A549 (cell line): ENCODE results near the gene RYR3.

Experiments
- EP300 ChIP-seq, 2 experiments: fragments of >200 bp; sonication (Bioruptor Twin); formaldehyde crosslinking; IDR thresholded peaks; 2 replicates in 1 of 2; 3 replicates in 1 of 2; pipeline ENCODE4 v1.6.1; 2016 to 2017
- GATA3 ChIP-seq: IDR thresholded peaks from 2 replicates; pipeline ENCODE4 v1.6.1; 2012; ENCODE audit warnings: borderline replicate concordance
- HOXA7 ChIP-seq: fragments of 250-450 bp; sonication (Bioruptor Pico); IDR thresholded peaks from 2 replicates; pipeline ENCODE4 v1.5.0; 2020; ENCODE audit warnings: mild to moderate bottlenecking, moderate library complexity
- KDM1A ChIP-seq: fragments of 200-600 bp; sonication (generic); IDR thresholded peaks from 2 replicates; pipeline ENCODE4 v1.6.1; 2016; ENCODE audit warnings: low read depth, mild to moderate bottlenecking
- MYC ChIP-seq: IDR thresholded peaks from 2 replicates; pipeline ENCODE4 v1.6.1; 2012; ENCODE audit warnings: mild to moderate bottlenecking, inconsistent platforms, low read length, improper control_type of control experiment, borderline replicate concordance
- RCOR1 ChIP-seq: fragments of 150-350 bp; IDR thresholded peaks from 2 replicates; pipeline ENCODE4 v1.6.1; 2014; ENCODE audit warnings: antibody characterized with exemption, low read length, low read depth
- SMC3 ChIP-seq: fragments of >200 bp; sonication (Bioruptor Twin); formaldehyde crosslinking; IDR thresholded peaks from 3 replicates; pipeline ENCODE4 v1.6.1; 2018; ENCODE audit warnings: inconsistent platforms
- ZNF302 ChIP-seq: fragments of 250-450 bp; sonication (Bioruptor Pico); IDR thresholded peaks from 2 replicates; pipeline ENCODE4 v1.9.0; 2021; ENCODE audit warnings: inconsistent platforms, mild to moderate bottlenecking, moderate library complexity
- TF ChIP-seq, protein P1 (sequence below): IDR thresholded peaks from 2 replicates; pipeline ENCODE4 v1.6.1; 2012
- TF ChIP-seq, protein P2 (sequence below): fragments of >200 bp; sonication (Bioruptor Twin); formaldehyde crosslinking; IDR thresholded peaks from 3 replicates; pipeline ENCODE4 v1.5.1; 2016
- TF ChIP-seq, protein P3 (sequence below): fragments of 200-600 bp; sonication (generic); IDR thresholded peaks from 2 replicates; pipeline ENCODE4 v1.6.1; 2016; ENCODE audit warnings: antibody characterized with exemption, mild to moderate bottlenecking, moderate library complexity

DNA sequence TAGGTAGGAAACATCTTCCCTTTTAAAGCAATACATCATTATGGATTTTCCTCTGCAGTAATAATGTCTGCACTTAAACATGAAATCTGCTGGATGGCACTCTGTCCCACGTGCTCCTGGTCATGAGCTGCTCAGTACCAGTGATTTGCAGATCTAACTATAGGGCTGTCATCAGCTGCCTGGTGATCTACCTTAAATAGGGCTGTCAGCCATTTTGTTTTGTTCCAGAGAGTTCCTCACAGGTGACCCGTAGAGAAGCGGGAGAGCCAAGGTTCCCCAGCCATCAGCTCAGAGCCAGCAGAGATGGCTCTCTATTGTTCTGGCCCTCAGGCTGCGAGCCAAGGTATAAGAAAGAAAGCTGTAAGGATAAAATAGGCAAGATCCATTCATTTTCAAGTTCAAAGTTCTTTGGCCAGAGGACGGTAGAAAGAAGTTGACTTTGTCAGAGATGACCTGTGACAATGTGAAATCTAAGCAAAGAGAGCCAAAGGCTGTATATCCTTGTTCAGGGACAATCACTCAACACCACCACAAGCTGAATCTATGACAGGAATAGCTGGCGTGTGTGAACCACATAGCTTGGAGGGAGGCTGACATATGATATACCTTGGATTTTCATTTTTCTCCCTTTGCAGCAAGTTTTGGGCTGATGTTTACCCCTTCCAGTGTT lies 156.5 kb downstream of the RYR3 start:
- TF ChIP-seq, protein P1, sequence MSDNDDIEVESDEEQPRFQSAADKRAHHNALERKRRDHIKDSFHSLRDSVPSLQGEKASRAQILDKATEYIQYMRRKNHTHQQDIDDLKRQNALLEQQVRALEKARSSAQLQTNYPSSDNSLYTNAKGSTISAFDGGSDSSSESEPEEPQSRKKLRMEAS: no peak
- TF ChIP-seq HOXA7 (CRISPR knock-in tag) (no peak), GATA3 (no peak), RCOR1 (no peak), ZNF302 (CRISPR knock-in tag) (no peak), KDM1A (no peak), MYC (no peak), SMC3 (no peak), EP300 (IDR thresholded peaks at IDR 0.05) (no peak)
- TF ChIP-seq, protein P2, sequence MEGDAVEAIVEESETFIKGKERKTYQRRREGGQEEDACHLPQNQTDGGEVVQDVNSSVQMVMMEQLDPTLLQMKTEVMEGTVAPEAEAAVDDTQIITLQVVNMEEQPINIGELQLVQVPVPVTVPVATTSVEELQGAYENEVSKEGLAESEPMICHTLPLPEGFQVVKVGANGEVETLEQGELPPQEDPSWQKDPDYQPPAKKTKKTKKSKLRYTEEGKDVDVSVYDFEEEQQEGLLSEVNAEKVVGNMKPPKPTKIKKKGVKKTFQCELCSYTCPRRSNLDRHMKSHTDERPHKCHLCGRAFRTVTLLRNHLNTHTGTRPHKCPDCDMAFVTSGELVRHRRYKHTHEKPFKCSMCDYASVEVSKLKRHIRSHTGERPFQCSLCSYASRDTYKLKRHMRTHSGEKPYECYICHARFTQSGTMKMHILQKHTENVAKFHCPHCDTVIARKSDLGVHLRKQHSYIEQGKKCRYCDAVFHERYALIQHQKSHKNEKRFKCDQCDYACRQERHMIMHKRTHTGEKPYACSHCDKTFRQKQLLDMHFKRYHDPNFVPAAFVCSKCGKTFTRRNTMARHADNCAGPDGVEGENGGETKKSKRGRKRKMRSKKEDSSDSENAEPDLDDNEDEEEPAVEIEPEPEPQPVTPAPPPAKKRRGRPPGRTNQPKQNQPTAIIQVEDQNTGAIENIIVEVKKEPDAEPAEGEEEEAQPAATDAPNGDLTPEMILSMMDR: no peak
- TF ChIP-seq, protein P3, sequence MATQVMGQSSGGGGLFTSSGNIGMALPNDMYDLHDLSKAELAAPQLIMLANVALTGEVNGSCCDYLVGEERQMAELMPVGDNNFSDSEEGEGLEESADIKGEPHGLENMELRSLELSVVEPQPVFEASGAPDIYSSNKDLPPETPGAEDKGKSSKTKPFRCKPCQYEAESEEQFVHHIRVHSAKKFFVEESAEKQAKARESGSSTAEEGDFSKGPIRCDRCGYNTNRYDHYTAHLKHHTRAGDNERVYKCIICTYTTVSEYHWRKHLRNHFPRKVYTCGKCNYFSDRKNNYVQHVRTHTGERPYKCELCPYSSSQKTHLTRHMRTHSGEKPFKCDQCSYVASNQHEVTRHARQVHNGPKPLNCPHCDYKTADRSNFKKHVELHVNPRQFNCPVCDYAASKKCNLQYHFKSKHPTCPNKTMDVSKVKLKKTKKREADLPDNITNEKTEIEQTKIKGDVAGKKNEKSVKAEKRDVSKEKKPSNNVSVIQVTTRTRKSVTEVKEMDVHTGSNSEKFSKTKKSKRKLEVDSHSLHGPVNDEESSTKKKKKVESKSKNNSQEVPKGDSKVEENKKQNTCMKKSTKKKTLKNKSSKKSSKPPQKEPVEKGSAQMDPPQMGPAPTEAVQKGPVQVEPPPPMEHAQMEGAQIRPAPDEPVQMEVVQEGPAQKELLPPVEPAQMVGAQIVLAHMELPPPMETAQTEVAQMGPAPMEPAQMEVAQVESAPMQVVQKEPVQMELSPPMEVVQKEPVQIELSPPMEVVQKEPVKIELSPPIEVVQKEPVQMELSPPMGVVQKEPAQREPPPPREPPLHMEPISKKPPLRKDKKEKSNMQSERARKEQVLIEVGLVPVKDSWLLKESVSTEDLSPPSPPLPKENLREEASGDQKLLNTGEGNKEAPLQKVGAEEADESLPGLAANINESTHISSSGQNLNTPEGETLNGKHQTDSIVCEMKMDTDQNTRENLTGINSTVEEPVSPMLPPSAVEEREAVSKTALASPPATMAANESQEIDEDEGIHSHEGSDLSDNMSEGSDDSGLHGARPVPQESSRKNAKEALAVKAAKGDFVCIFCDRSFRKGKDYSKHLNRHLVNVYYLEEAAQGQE: no peak
